GM23338 (cell line): ENCODE data around the gene TRUB1. TPM values are rescaled to one million over a fixed set of nuclear protein-coding genes. Genes with fewer than 3 reads are reported as not detected.

Experiments
- ATAC-seq: fragments of 200-7000 bp; cut with Tn5 transposase; 3 replicates; pipeline ENCODE4 v1.9.1; 2020
- DNase-seq: peaks from one replicate; pipeline ENCODE4 v3.0.0-alpha.2; 2015; ENCODE audit warnings: low spot score
- H2AFZ ChIP-seq: fragments of 200-600 bp; sonication (generic); 2 replicates; pipeline ENCODE4 v1.8.0; 2016; ENCODE audit warnings: antibody characterized with exemption, mild to moderate bottlenecking, moderate library complexity
- H3F3A ChIP-seq: fragments of 200-600 bp; sonication (generic); replicated peaks from 2 replicates; pipeline ENCODE4 v1.8.0; 2017; ENCODE audit warnings: antibody characterized with exemption, mixed run types, low read depth
- H3K27ac ChIP-seq: fragments of 200-600 bp; sonication (generic); 2 replicates; pipeline ENCODE4 v1.6.1; 2016; ENCODE audit warnings: low read depth
- H3K27me3 ChIP-seq: fragments of 200-600 bp; sonication (generic); 2 replicates; pipeline ENCODE4 v1.8.0; 2016; ENCODE audit warnings: mild to moderate bottlenecking, mixed run types, moderate library complexity; ENCODE audit not compliant: insufficient read depth
- H3K36me3 ChIP-seq: fragments of 200-600 bp; sonication (generic); 2 replicates; pipeline ENCODE4 v1.8.0; 2016; ENCODE audit warnings: mild to moderate bottlenecking; ENCODE audit not compliant: insufficient read depth
- H3K4me1 ChIP-seq: fragments of 200-600 bp; sonication (generic); 2 replicates; pipeline ENCODE4 v1.8.0; 2016; ENCODE audit warnings: mild to moderate bottlenecking, moderate library complexity; ENCODE audit not compliant: insufficient read depth
- H3K4me2 ChIP-seq: fragments of 200-600 bp; sonication (generic); 2 replicates; pipeline ENCODE4 v1.7.1; 2017; ENCODE audit warnings: mixed run types
- H3K4me3 ChIP-seq: fragments of 200-600 bp; sonication (generic); 2 replicates; pipeline ENCODE4 v1.6.1; 2016; ENCODE audit warnings: mixed run types
- H3K79me2 ChIP-seq: fragments of 200-600 bp; sonication (generic); replicated peaks from 2 replicates; pipeline ENCODE4 v1.8.0; 2017; ENCODE audit warnings: mild to moderate bottlenecking; ENCODE audit not compliant: insufficient read depth
- H3K9me2 ChIP-seq: fragments of 200-600 bp; sonication (generic); 2 replicates; pipeline ENCODE4 v1.8.0; 2017; ENCODE audit not compliant: insufficient read depth
- H4K20me1 ChIP-seq: fragments of 200-600 bp; sonication (generic); replicated peaks from 2 replicates; pipeline ENCODE4 v1.8.0; 2017; ENCODE audit warnings: mild to moderate bottlenecking; ENCODE audit not compliant: insufficient read depth
- H3K27ac Mint-ChIP-seq: 2 replicates; pipeline ENCODE4 v1.8.0; 2020; ENCODE audit warnings: inconsistent platforms, mild to moderate bottlenecking, moderate library complexity, mixed read lengths
- H3K27me3 Mint-ChIP-seq: 3 replicates; pipeline ENCODE4 v1.8.0; 2022; ENCODE audit warnings: low read depth, mild to moderate bottlenecking, moderate library complexity, mixed read lengths, inconsistent platforms; ENCODE audit not compliant: insufficient read depth, poor library complexity
- H3K36me3 Mint-ChIP-seq: 3 replicates; pipeline ENCODE4 v1.8.0; 2021; ENCODE audit warnings: low read depth, mild to moderate bottlenecking, inconsistent platforms, moderate library complexity, mixed read lengths
- H3K4me1 Mint-ChIP-seq: 3 replicates; pipeline ENCODE4 v1.8.0; 2020; ENCODE audit warnings: mild to moderate bottlenecking, inconsistent platforms, mixed read lengths
- H3K4me3 Mint-ChIP-seq: 3 replicates; pipeline ENCODE4 v1.8.0; 2021; ENCODE audit warnings: moderate library complexity, mild to moderate bottlenecking, inconsistent platforms, mixed read lengths
- H3K9me3 Mint-ChIP-seq: 3 replicates; pipeline ENCODE4 v1.8.0; 2020; ENCODE audit warnings: moderate library complexity, mild to moderate bottlenecking, inconsistent platforms, mixed read lengths
- CREB1 ChIP-seq: fragments of 250-450 bp; sonication (Bioruptor Pico); IDR thresholded peaks from 2 replicates; pipeline ENCODE4 v1.5.0; 2020; ENCODE audit warnings: low read depth, mild to moderate bottlenecking, moderate library complexity
- CTCF ChIP-seq, 2 experiments: fragments of 200-600 bp in 1 of 2; sonication (generic) in 1 of 2; conservative IDR thresholded peaks; 2 replicates each; pipeline versions ENCODE4 v1.5.1 to v1.6.1; 2016 to 2017; ENCODE audit warnings: antibody characterized with exemption in 2 of 2, low read depth in 2 of 2, mild to moderate bottlenecking in 2 of 2, moderate library complexity in 1 of 2
- ETS1 ChIP-seq: IDR thresholded peaks from 2 replicates; pipeline ENCODE4 v1.6.1; 2016; ENCODE audit warnings: antibody characterized with exemption
- EZH2 ChIP-seq: fragments of 200-600 bp; sonication (generic); IDR thresholded peaks from one replicate; pipeline ENCODE4 v1.8.0; 2017; ENCODE audit warnings: antibody characterized with exemption, mild to moderate bottlenecking, low read depth; ENCODE audit not compliant: unreplicated experiment
- EZH2phosphoT487 ChIP-seq: fragments of 200-600 bp; sonication (generic); IDR thresholded peaks from one replicate; pipeline ENCODE4 v1.8.1; 2018; ENCODE audit warnings: antibody characterized with exemption; ENCODE audit not compliant: unreplicated experiment
- JUNB ChIP-seq: IDR thresholded peaks from one replicate; pipeline ENCODE4 v1.6.1; 2016; ENCODE audit warnings: antibody characterized with exemption; ENCODE audit not compliant: unreplicated experiment
- NANOG ChIP-seq: IDR thresholded peaks from 2 replicates; pipeline ENCODE4 v1.6.1; 2016; ENCODE audit warnings: antibody characterized with exemption, borderline replicate concordance
- POLR2AphosphoS5 ChIP-seq: IDR thresholded peaks from 2 replicates; pipeline ENCODE4 v1.6.1; 2016; ENCODE audit warnings: antibody characterized with exemption, low read depth
- REST ChIP-seq: IDR thresholded peaks from one replicate; pipeline ENCODE4 v1.6.1; 2018; ENCODE audit warnings: antibody characterized with exemption; ENCODE audit not compliant: unreplicated experiment
- STAT1 ChIP-seq: IDR thresholded peaks from one replicate; pipeline ENCODE4 v1.6.1; 2016; ENCODE audit warnings: antibody characterized with exemption; ENCODE audit not compliant: unreplicated experiment
- ZNF331 ChIP-seq: fragments of 250-450 bp; sonication (Bioruptor Pico); IDR thresholded peaks from 2 replicates; pipeline ENCODE4 v1.5.0; 2020; ENCODE audit warnings: low read depth, mild to moderate bottlenecking, moderate library complexity
- ZNF462 ChIP-seq: fragments of 250-450 bp; sonication (Bioruptor Pico); IDR thresholded peaks from 2 replicates; pipeline ENCODE4 v1.5.0; 2020; ENCODE audit warnings: mild to moderate bottlenecking, moderate library complexity
- polyA plus RNA-seq: library from polyadenylated mRNA; unstranded; fragments of >200 nt; fragmentation: Nextera tagmentation; extraction: Ambion mirVana; gene quantifications from 2 replicates; pipeline ENCODE4 v1.2.1, GENCODE V29; 2016
- total RNA-seq: library from RNA; depleted of rRNA; stranded (reverse); fragments of >200 nt; shearing (Covaris generic); gene quantifications from 2 replicates; pipeline ENCODE4 v1.2.3, GENCODE V29; 2014

TRUB1 gene
- total and polyA plus RNA-seq, 2 experiments from 2014 or later: 15.5 to 34.5 TPM

GRCh38 chr10:115022733-115023132 lies 84.7 kb downstream of the TRUB1 start (continued):
- TF ChIP-seq CTCF (conservative IDR thresholded peaks at IDR 0.05; ENCODE audit: low read depth in 2 of 2): no peak
- no peak for TF ChIP-seq STAT1

GRCh38 chr10:115023715-115024114 lies 85.7 kb downstream of the TRUB1 start:
- Mint-ChIP-seq H3K9me3 (no peaks in the 10 kb centered on the region), H3K4me3 (no peak overlapping the region), H3K27me3 (no peaks in the 10 kb centered on the region), H3K27ac (no peak overlapping the region), H3K36me3 (no peaks in the 10 kb centered on the region), H3K4me1 (peaks cover 26% of the 10 kb centered on the region)
- peaks cover 8% of the 10 kb centered on the region for H3K4me1 ChIP-seq
- no peak overlapping the region for H3K27ac ChIP-seq
- H3K4me3 ChIP-seq: no peak overlapping the region
- no peaks in the 10 kb centered on the region for H3K9me2 ChIP-seq
- no peaks in the 10 kb centered on the region for H4K20me1 ChIP-seq
- no peak for ATAC-seq
- DNase-seq: no peak
- H3K4me2 ChIP-seq: no peak overlapping the region
- TF ChIP-seq POLR2AphosphoS5 (no peak), EZH2phosphoT487 (no peak), EZH2 (no peak), NANOG (no peak), STAT1 (no peak), ETS1 (no peak), ZNF462 (CRISPR knock-in tag) (no peak), REST (no peak), JUNB (no peak), CREB1 (CRISPR knock-in tag) (no peak), ZNF331 (CRISPR knock-in tag) (no peak)
- H3K36me3 ChIP-seq: no peaks in the 10 kb centered on the region
- no peak overlapping the region; the same call in 1 of the 2 replicates for H2AFZ ChIP-seq
- H3K79me2 ChIP-seq: no peaks in the 10 kb centered on the region
- no peaks in the 10 kb centered on the region for H3K27me3 ChIP-seq
- H3F3A ChIP-seq: no peaks in the 10 kb centered on the region
